H1 (cell line): ENCODE results near the gene TMEM191B. TPM values are rescaled to one million over a fixed set of nuclear protein-coding genes. Genes with fewer than 3 reads are reported as not detected.
"Not testable (repeated sequence)": the region's sequence is repeated elsewhere in the genome, so short reads cannot be mapped to it uniquely, and the experiment has no call there.

ENCODE experiments used
- CTCF ChIA-PET: fragments of 300-600 bp; sonication (Branson Sonifier 250); formaldehyde crosslinking; loops from one replicate; lab custom pipeline; 2021; ENCODE audit not compliant: partially characterized antibody; lab: Charles Lee
- POLR2A ChIA-PET: fragments of 300-600 bp; sonication (Branson Sonifier 250); formaldehyde crosslinking; loops from one replicate; lab custom pipeline; 2021; ENCODE audit warnings: inconsistent platforms; ENCODE audit not compliant: partially characterized antibody; lab: Charles Lee
- DNase-seq, 2 experiments: peaks; one replicate each; pipeline versions ENCODE4 v3.0.0 to v3.0.0-alpha.2; 2010 to 2022; ENCODE audit warnings: low spot score in 2 of 2, low read depth in 1 of 2, mixed read lengths in 1 of 2
- FAIRE-seq: peaks from 2 replicates; lab custom pipeline; 2011; peaks lifted over from hg19 to GRCh38; lab: Jason Lieb, UNC
- H2AFZ ChIP-seq: 2 replicates; pipeline ENCODE4 v1.8.1; 2012; ENCODE audit warnings: low read length, inconsistent platforms
- H2AK5ac ChIP-seq: 2 replicates; pipeline ENCODE4 v1.6.1; 2013; ENCODE audit warnings: low read depth, low read length
- H2BK120ac ChIP-seq: replicated peaks from 2 replicates; pipeline ENCODE3; 2013; ENCODE audit warnings: low read depth, low read length, inconsistent platforms
- H2BK12ac ChIP-seq: 2 replicates; pipeline ENCODE4 v1.6.1; 2013; ENCODE audit warnings: low read depth, low read length
- H2BK15ac ChIP-seq: 2 replicates; pipeline ENCODE4 v1.6.1; 2013; ENCODE audit warnings: low read length
- H2BK20ac ChIP-seq: 2 replicates; pipeline ENCODE4 v1.6.1; 2013; ENCODE audit warnings: low read length
- H2BK5ac ChIP-seq: 2 replicates; pipeline ENCODE4 v1.6.1; 2013; ENCODE audit warnings: low read depth, low read length
- H3K14ac ChIP-seq: 2 replicates; pipeline ENCODE4 v1.6.1; 2013; ENCODE audit warnings: inconsistent platforms; ENCODE audit not compliant: insufficient read length
- H3K18ac ChIP-seq: 2 replicates; pipeline ENCODE4 v1.6.1; 2013; ENCODE audit warnings: low read length; ENCODE audit errors: extremely low read depth
- H3K23ac ChIP-seq: 2 replicates; pipeline ENCODE4 v1.6.1; 2013; ENCODE audit warnings: inconsistent platforms; ENCODE audit not compliant: insufficient read length
- H3K23me2 ChIP-seq: 2 replicates; pipeline ENCODE4 v1.6.1; 2013; ENCODE audit warnings: low read depth, low read length
- H3K27ac ChIP-seq: 2 replicates; pipeline ENCODE4 v1.6.1; 2011; ENCODE audit warnings: low read depth, low read length, inconsistent platforms
- H3K27me3 ChIP-seq, 4 experiments: replicated peaks in 1 of 4; 1 replicate in 1 of 4; 2 replicates in 3 of 4; pipeline versions ENCODE4 v1.6.1 to v1.8.1; 2011 to 2013; ENCODE audit warnings: low read length in 3 of 4, mild to moderate bottlenecking in 3 of 4, inconsistent platforms in 2 of 4, mixed read lengths in 2 of 4, moderate library complexity in 1 of 4; ENCODE audit not compliant: control insufficient read depth in 3 of 4, insufficient read depth in 3 of 4; ENCODE audit errors: extremely low read depth in 1 of 4
- H3K36me3 ChIP-seq, 4 experiments: 2 replicates each; pipeline versions ENCODE4 v1.6.1 to v1.8.1; 2011 to 2013; ENCODE audit warnings: mild to moderate bottlenecking in 4 of 4, low read length in 3 of 4, moderate library complexity in 2 of 4, control low read depth in 1 of 4, inconsistent platforms in 1 of 4; ENCODE audit not compliant: insufficient read depth in 4 of 4, control insufficient read depth in 2 of 4
- H3K4ac ChIP-seq: replicated peaks from 2 replicates; pipeline ENCODE3; 2013; ENCODE audit warnings: low read length, low read depth, mixed read lengths, inconsistent platforms; ENCODE audit not compliant: insufficient read length
- H3K4me1 ChIP-seq, 4 experiments: replicated peaks in 1 of 4; 1 replicate in 1 of 4; 2 replicates in 3 of 4; pipeline versions ENCODE4 v1.6.1 to v1.8.1; 2011 to 2013; ENCODE audit warnings: low read length in 3 of 4, inconsistent platforms in 2 of 4, mixed read lengths in 1 of 4; ENCODE audit not compliant: insufficient read depth in 4 of 4, control insufficient read depth in 3 of 4
- H3K4me2 ChIP-seq, 2 experiments: 2 replicates each; pipeline versions ENCODE4 v1.6.1 to v1.8.1; 2011 to 2013; ENCODE audit warnings: low read depth in 2 of 2, low read length in 2 of 2, control low read depth in 1 of 2, inconsistent platforms in 1 of 2, mild to moderate bottlenecking in 1 of 2; ENCODE audit not compliant: insufficient read depth in 1 of 2
- H3K4me3 ChIP-seq, 4 experiments: fragments of 200-600, 300-600 bp in 1 of 4; sonication (generic), shearing (Covaris generic), sonication (Bioruptor Twin) in 1 of 4; 2 replicates each; pipeline versions ENCODE4 v1.5.1 to v1.8.1; 2011 to 2016; ENCODE audit warnings: low read length in 4 of 4, low read depth in 3 of 4, control low read depth in 2 of 4, inconsistent platforms in 2 of 4, mild to moderate bottlenecking in 2 of 4, mixed read lengths in 1 of 4, moderate library complexity in 1 of 4; ENCODE audit not compliant: insufficient read depth in 2 of 4; ENCODE audit errors: extremely low read depth in 1 of 4
- H3K56ac ChIP-seq: replicated peaks from 2 replicates; pipeline ENCODE3; 2013; ENCODE audit warnings: low read depth, mild to moderate bottlenecking, mixed read lengths, low read length, inconsistent platforms; ENCODE audit not compliant: insufficient read length
- H3K79me1 ChIP-seq: 2 replicates; pipeline ENCODE4 v1.6.1; 2013; ENCODE audit warnings: low read depth, low read length, control low read depth
- H3K79me2 ChIP-seq, 2 experiments: 2 replicates each; pipeline versions ENCODE4 v1.6.1 to v1.8.1; 2012 to 2013; ENCODE audit warnings: low read length in 2 of 2, mild to moderate bottlenecking in 2 of 2, inconsistent platforms in 1 of 2; ENCODE audit not compliant: insufficient read depth in 2 of 2, control insufficient read depth in 1 of 2
- H3K9ac ChIP-seq, 4 experiments: replicated peaks in 1 of 4; 1 replicate in 1 of 4; 2 replicates in 3 of 4; pipeline versions ENCODE4 v1.6.1 to v1.8.1; 2011 to 2013; ENCODE audit warnings: low read depth in 3 of 4, low read length in 3 of 4, control low read depth in 2 of 4, mild to moderate bottlenecking in 2 of 4, moderate library complexity in 2 of 4, inconsistent platforms in 1 of 4; ENCODE audit errors: extremely low read depth in 1 of 4
- H3K9me3 ChIP-seq, 2 experiments: 2 replicates each; pipeline versions ENCODE4 v1.6.1 to v1.8.1; 2012 to 2013; ENCODE audit warnings: mild to moderate bottlenecking in 2 of 2, moderate library complexity in 2 of 2, control low read depth in 1 of 2, inconsistent platforms in 1 of 2, low read depth in 1 of 2, low read length in 1 of 2, mixed read lengths in 1 of 2; ENCODE audit not compliant: insufficient read depth in 2 of 2
- H4K20me1 ChIP-seq, 2 experiments: replicated peaks in 1 of 2; 2 replicates each; pipeline versions ENCODE3 to v1.8.1; 2011 to 2013; ENCODE audit warnings: inconsistent platforms in 2 of 2, low read length in 2 of 2, mild to moderate bottlenecking in 1 of 2; ENCODE audit not compliant: insufficient read depth in 2 of 2, control insufficient read depth in 1 of 2
- H4K5ac ChIP-seq: 2 replicates; pipeline ENCODE4 v1.6.1; 2013; ENCODE audit warnings: low read length, low read depth, mixed read lengths, inconsistent platforms; ENCODE audit not compliant: insufficient read length
- H4K8ac ChIP-seq: 2 replicates; pipeline ENCODE4 v1.8.0; 2013; ENCODE audit warnings: mild to moderate bottlenecking, moderate library complexity, low read length, inconsistent platforms; ENCODE audit not compliant: insufficient read depth; ENCODE audit errors: extremely low read depth
- H4K91ac ChIP-seq: replicated peaks from 2 replicates; pipeline ENCODE3; 2013; ENCODE audit warnings: low read length, mixed read lengths, inconsistent platforms; ENCODE audit not compliant: insufficient read length
- WGBS, 2 experiments: shearing (Covaris generic) in 1 of 2; methylation state at CpG; one replicate each; pipeline versions ENCODE4 v1.1.6 to v1.1.7; 2013 to 2015; ENCODE audit warnings: low lambda C conversion rate in 2 of 2, mixed read lengths in 2 of 2, inconsistent platforms in 1 of 2, low coverage in 1 of 2, missing lambda C conversion rate in 1 of 2; ENCODE audit not compliant: insufficient replicate concordance in 2 of 2, insufficient coverage in 1 of 2, insufficient read length in 1 of 2; ENCODE audit errors: extremely low coverage in 1 of 2, missing lambda C conversion rate in 1 of 2; 5-methylcytosine and 5-hydroxymethylcytosine counted together
- polyA plus RNA-seq, 7 experiments: library from polyadenylated mRNA; depleted of rRNA in 3 of 7; stranded (reverse) in 5 of 7; unstranded in 2 of 7; fragments of >200 nt in 5 of 7; fragments of 200-250 nt in 2 of 7; gene quantifications; 1 replicate in 5 of 7; 2 replicates in 1 of 7; 4 replicates in 1 of 7; pipeline versions ENCODE4 v1.2.1 to v1.2.3, GENCODE V29; 2011 to 2013; ENCODE audit warnings: missing spikeins in 2 of 7, mixed read lengths in 2 of 7
- total RNA-seq: library from RNA; stranded (reverse); fragmentation: NEBNext Ultra II Directional; extraction: Animal tissue kit (Norgen Biotek cat#: 25700); gene quantifications from 2 replicates; pipeline ENCODE4 v1.2.1, GENCODE V29; 2021

The TMEM191B gene
- total and polyA plus RNA-seq, 2 of the 8 experiments (the other 6 are each of a cell fraction or from before 2014, with no cell fraction given): 1.2 to 1.3 TPM

- DNase-seq, H3K27ac ChIP-seq, H3K36me3 ChIP-seq, CTCF ChIA-PET, H3K14ac ChIP-seq, H3K4me2 ChIP-seq, H2BK15ac ChIP-seq, H3K4me1 ChIP-seq, H2AFZ ChIP-seq, H4K8ac ChIP-seq, H2BK120ac ChIP-seq, H3K79me2 ChIP-seq, H3K18ac ChIP-seq, H3K23me2 ChIP-seq, H4K20me1 ChIP-seq, H2BK5ac ChIP-seq, FAIRE-seq, H3K4ac ChIP-seq, H4K5ac ChIP-seq, H2BK12ac ChIP-seq, H2AK5ac ChIP-seq, H3K9ac ChIP-seq, H3K23ac ChIP-seq, H3K4me3 ChIP-seq, H4K91ac ChIP-seq, H2BK20ac ChIP-seq, POLR2A ChIA-PET, H3K79me1 ChIP-seq, H3K27me3 ChIP-seq, H3K56ac ChIP-seq, H3K9me3 ChIP-seq: not testable (repeated sequence)
- no CpG with 5 or more reads among the region's 3 CpGs for WGBS, 2 experiments
Measured at GRCh38 chr22:18496227-18496626, 31.4 kb upstream of the TMEM191B start.

- H3K14ac ChIP-seq, H3K27me3 ChIP-seq, H3K4me3 ChIP-seq, H3K9me3 ChIP-seq, H3K79me1 ChIP-seq, H3K9ac ChIP-seq, H3K79me2 ChIP-seq, H2BK12ac ChIP-seq, H4K8ac ChIP-seq, POLR2A ChIA-PET, H3K4ac ChIP-seq, H3K56ac ChIP-seq, FAIRE-seq, H2AK5ac ChIP-seq, H2BK20ac ChIP-seq, H3K4me2 ChIP-seq, H3K27ac ChIP-seq, CTCF ChIA-PET, H3K18ac ChIP-seq, H2BK120ac ChIP-seq, H3K23me2 ChIP-seq, H3K23ac ChIP-seq, H4K91ac ChIP-seq, H2BK15ac ChIP-seq, H3K36me3 ChIP-seq, H2BK5ac ChIP-seq, H3K4me1 ChIP-seq, H4K20me1 ChIP-seq, H4K5ac ChIP-seq, H2AFZ ChIP-seq, DNase-seq: not testable (repeated sequence)
- 97% methylated on average over 3 of the region's 6 CpGs; no CpG with 5 or more reads in 1 of the 2 experiments for WGBS, 2 experiments
Measured at GRCh38 chr22:18511327-18511726, 16.3 kb upstream of the TMEM191B start.
